Epithelial cell of esophagus (primary cell): Measurements from ENCODE around the gene GPER1.
A peak's percentile ranks its signal among the peaks of the same experiment; 100 is the strongest.

Source experiments
- DNase-seq: peaks from one replicate; pipeline ENCODE4 v3.0.0; 2010; ENCODE audit warnings: low read depth
- H3K4me3 ChIP-seq: 2 replicates; pipeline ENCODE4 v1.5.1; 2011; ENCODE audit warnings: mild to moderate bottlenecking, low read length, control low read depth
- CTCF ChIP-seq: IDR thresholded peaks from 2 replicates; pipeline ENCODE4 v1.5.1; 2011; ENCODE audit warnings: low read depth, mild to moderate bottlenecking, low read length, control low read depth, inconsistent platforms; ENCODE audit not compliant: insufficient read depth; ENCODE audit errors: missing control alignments

Gene GPER1

GRCh38 chr7:1079546-1079945 is 8.4 kb upstream of the GPER1 start:
- no peak for DNase-seq

GRCh38 chr7:1080252-1080920 is 7.5 kb upstream of the GPER1 start:
- H3K4me3 ChIP-seq = no peak overlapping the region
- TF ChIP-seq CTCF = no peak
- DNase-seq = no peak

More at GRCh38 chr7:1079546-1079945, 8.4 kb upstream of the GPER1 start:
- no peak overlapping the region for H3K4me3 ChIP-seq
- TF ChIP-seq CTCF = no peak

- H3K4me3 ChIP-seq = no peak overlapping the region
- TF ChIP-seq CTCF = no peak
- DNase-seq = no peak
Measured at GRCh38 chr7:1080921-1081255, 7.0 kb upstream of the GPER1 start.

GRCh38 chr7:1081336-1081735 is 6.6 kb upstream of the GPER1 start:
- no peak for TF ChIP-seq CTCF
- no peak overlapping the region for H3K4me3 ChIP-seq
- DNase-seq = no peak

- TF ChIP-seq CTCF = no peak
- DNase-seq = peak; percentile 8
- no peak overlapping the region for H3K4me3 ChIP-seq
Measured at GRCh38 chr7:1081931-1082401, 5.9 kb upstream of the GPER1 start.

GRCh38 chr7:1083729-1084657 is 3.9 kb upstream of the GPER1 start:
- TF ChIP-seq CTCF = no peak
- DNase-seq = no peak
- H3K4me3 ChIP-seq = no peak overlapping the region

- no peak for TF ChIP-seq CTCF
- no peak for DNase-seq
- no peak overlapping the region for H3K4me3 ChIP-seq
Measured at GRCh38 chr7:1085266-1085665, 2.6 kb upstream of the GPER1 start.
